ENCODE measurements around the gene RHBDD2.

DNA sequence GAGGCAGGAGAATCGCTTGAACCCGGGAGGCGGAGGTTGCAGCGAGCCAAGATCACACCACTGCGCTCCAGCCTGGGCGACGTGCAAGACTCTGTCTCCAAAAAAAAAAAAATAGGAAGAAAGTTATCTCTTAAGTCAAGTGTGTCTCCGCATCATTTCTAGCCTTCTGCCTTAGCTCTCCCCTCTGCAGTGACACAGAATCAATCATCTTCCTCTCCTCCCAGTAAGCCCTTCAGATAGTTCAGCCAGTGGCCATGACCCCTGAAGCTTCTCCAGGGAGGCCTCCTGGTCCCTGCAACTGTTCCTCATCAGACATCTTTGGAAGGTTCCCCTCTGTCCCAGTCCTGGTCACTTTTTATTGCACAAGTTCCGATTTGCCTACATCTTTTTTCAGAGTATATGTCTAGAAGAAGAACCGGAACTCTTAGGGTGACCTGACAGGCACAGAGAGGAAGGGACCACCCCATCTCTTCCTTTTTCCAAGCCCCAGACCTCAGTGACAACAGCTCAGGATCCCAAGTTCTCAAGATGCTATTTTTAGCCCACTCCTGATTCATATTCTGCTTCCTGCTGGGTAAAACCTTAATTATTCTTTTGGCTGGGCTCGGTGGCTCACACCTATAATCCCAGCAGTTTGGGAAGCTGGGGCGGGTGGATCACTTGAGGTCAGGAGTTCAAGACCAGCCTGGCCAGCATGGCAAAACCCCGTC, 6.6 kb upstream of the RHBDD2 start:
- TF ChIP-seq CTCF (IDR thresholded peaks at IDR 0.05 in 8 of 11, conservative IDR thresholded peaks at IDR 0.05 in 3 of 11) = no peak
- no peak for TF ChIP-seq POLR2A (IDR thresholded peaks at IDR 0.05)

Measured in spleen (tissue), 7 donors.